Measurements from ENCODE around the gene AKT1. TPM values are rescaled to one million over a fixed set of nuclear protein-coding genes. Genes with fewer than 3 reads are reported as not detected.

AKT1 gene
- total RNA-seq, 1 experiment from 2014 or later: 123 TPM

GRCh38 chr14:104744484-104744883, 51.1 kb downstream of the AKT1 start:
- CTCF ChIA-PET: no interaction called here

GRCh38 chr14:104743461-104744380, 51.8 kb downstream of the AKT1 start:
- POLR2A ChIA-PET (ENCODE audit: low non-redundant PET): no interaction called here

More at GRCh38 chr14:104744484-104744883, 51.1 kb downstream of the AKT1 start:
- TF ChIP-seq CTCF (conservative IDR thresholded peaks at IDR 0.05; ENCODE audit: low read depth, low read length) (no peak), EZH2 (IDR thresholded peaks at IDR 0.05; ENCODE audit: borderline replicate concordance, low read depth, low read length, poor library complexity, severe bottlenecking) (no peak)
- H3K36me3 ChIP-seq (ENCODE audit: insufficient read depth, low read length, poor library complexity, severe bottlenecking): no peaks in the 10 kb centered on the region
- DNase-seq (ENCODE audit: low spot score): no peak
- no peaks in the 10 kb centered on the region for H3K9me3 ChIP-seq (ENCODE audit: low read depth, low read length, poor library complexity, severe bottlenecking)
- no peaks in the 10 kb centered on the region for H3K27me3 ChIP-seq (replicated peaks; ENCODE audit: insufficient read depth, low read depth, low read length, poor library complexity)
- no TSS peak for BruUV-seq (replicated peaks)
- H3K27ac ChIP-seq (ENCODE audit: low read depth, low read length, poor library complexity, severe bottlenecking): no peak overlapping the region
- intact Hi-C loops (cut with micrococcal nuclease; ENCODE audit: unreplicated experiment): no loop called here
- POLR2A ChIA-PET (ENCODE audit: low non-redundant PET): no interaction called here
- H3K4me1 ChIP-seq (ENCODE audit: insufficient read depth, low read length, poor library complexity, severe bottlenecking): no peaks in the 10 kb centered on the region
- no peak overlapping the region for H3K4me3 ChIP-seq (ENCODE audit: low read depth, low read length, poor library complexity, severe bottlenecking)

More at GRCh38 chr14:104743461-104744380, 51.8 kb downstream of the AKT1 start:
- Histone ChIP-seq H3K9me3 (ENCODE audit: low read depth, low read length, poor library complexity, severe bottlenecking) (no peaks in the 10 kb centered on the region), H3K4me1 (ENCODE audit: insufficient read depth, low read length, poor library complexity, severe bottlenecking) (no peaks in the 10 kb centered on the region), H3K27me3 (replicated peaks; ENCODE audit: insufficient read depth, low read depth, low read length, poor library complexity) (no peaks in the 10 kb centered on the region), H3K4me3 (ENCODE audit: low read depth, low read length, poor library complexity, severe bottlenecking) (no peak overlapping the region), H3K36me3 (ENCODE audit: insufficient read depth, low read length, poor library complexity, severe bottlenecking) (no peaks in the 10 kb centered on the region), H3K27ac (ENCODE audit: low read depth, low read length, poor library complexity, severe bottlenecking) (no peak overlapping the region)
- BruUV-seq (replicated peaks): no TSS peak
- TF ChIP-seq EZH2 (IDR thresholded peaks at IDR 0.05; ENCODE audit: borderline replicate concordance, low read depth, low read length, poor library complexity, severe bottlenecking): no peak
- TF ChIP-seq CTCF (conservative IDR thresholded peaks at IDR 0.05; ENCODE audit: low read depth, low read length): no peak
- CTCF ChIA-PET: no interaction called here
- intact Hi-C loops (cut with micrococcal nuclease; ENCODE audit: unreplicated experiment): no loop called here
- DNase-seq (ENCODE audit: low spot score): no peak
